Hematopoietic multipotent progenitor cell treated with erythropoietin and hydrocortisone succinate and interleukin-3 and kit ligand, for 6 days (in vitro differentiated cells): Measurements from ENCODE around the gene BRD3.
"Not testable (repeated sequence)": the region's sequence is repeated elsewhere in the genome, so short reads cannot be mapped to it uniquely, and the experiment has no call there.

Experiments
- DNase-seq: peaks from one replicate; pipeline ENCODE4 v3.0.0-alpha.2; 2015

The BRD3 gene

GRCh38 chr9:133991214-133991921, 76.5 kb downstream of the BRD3 start:
- peak; percentile 18 for DNase-seq

GRCh38 chr9:133990366-133991213, 77.2 kb downstream of the BRD3 start:
- peak; percentile 46 for DNase-seq

- no peak for DNase-seq
These were observed 78.0 kb downstream of the BRD3 start for GRCh38 chr9:133989625-133990365.

- not testable (repeated sequence) for DNase-seq
These were observed 79.1 kb downstream of the BRD3 start for GRCh38 chr9:133988771-133989170.

- no peak for DNase-seq
These were observed 79.7 kb downstream of the BRD3 start for GRCh38 chr9:133987946-133988665.

- no peak for DNase-seq
These were observed 80.4 kb downstream of the BRD3 start for GRCh38 chr9:133987446-133987788.

GRCh38 chr9:133986774-133987445, 80.9 kb downstream of the BRD3 start:
- DNase-seq, result no peak

- no peak for DNase-seq
These were observed 81.8 kb downstream of the BRD3 start for GRCh38 chr9:133986061-133986460.

- no peak for DNase-seq
These were observed 84.7 kb downstream of the BRD3 start for GRCh38 chr9:133982971-133983720.

GRCh38 chr9:133981958-133982681, 85.7 kb downstream of the BRD3 start:
- no peak for DNase-seq

GRCh38 chr9:133981589-133981957, 86.3 kb downstream of the BRD3 start:
- no peak for DNase-seq

- DNase-seq, result no peak
These were observed 86.8 kb downstream of the BRD3 start for GRCh38 chr9:133980864-133981588.
